SK-N-SH treated with all-trans-retinoic acid at 6 μM for 48 hours (cell line): ENCODE data around the gene PRKCB.

Source experiments
- ISL1 ChIP-seq: fragments of 250-450 bp; sonication (Bioruptor Pico); IDR thresholded peaks from 2 replicates; pipeline ENCODE4 v2.1.2; 2022; ENCODE audit warnings: mild to moderate bottlenecking, moderate library complexity
- PATZ1 ChIP-seq: fragments of 250-450 bp; sonication (Bioruptor Pico); IDR thresholded peaks from 2 replicates; pipeline ENCODE4 v1.8.0; 2020; ENCODE audit warnings: mild to moderate bottlenecking, moderate library complexity, borderline replicate concordance
- TSHZ2 ChIP-seq: fragments of 250-450 bp; sonication (Bioruptor Pico); IDR thresholded peaks from 2 replicates; pipeline ENCODE4 v1.5.0; 2020; ENCODE audit warnings: mild to moderate bottlenecking, moderate library complexity

DNA sequence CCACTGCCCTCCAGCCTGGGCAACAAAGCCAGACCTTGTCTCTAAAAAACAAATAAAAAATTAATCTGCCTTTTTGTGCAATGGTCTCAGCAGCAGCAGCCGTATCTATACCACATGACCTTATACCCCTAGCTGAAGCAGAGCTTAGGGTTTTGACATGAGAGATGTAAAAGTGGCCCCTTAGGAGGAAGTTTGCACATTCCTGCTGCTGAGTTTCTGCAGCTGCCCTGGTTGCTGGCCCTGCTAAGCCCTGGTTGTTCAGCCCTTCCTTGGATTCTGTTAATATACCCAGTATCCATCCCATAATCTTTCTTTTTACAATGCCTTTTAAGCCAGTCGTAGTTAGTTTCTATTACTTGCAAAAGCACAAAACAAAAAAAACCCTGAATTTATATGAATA lies 33.0 kb upstream of the PRKCB start:
- TF ChIP-seq TSHZ2 (no peak), ISL1 (CRISPR knock-in tag) (no peak), PATZ1 (CRISPR knock-in tag) (no peak)
